Right atrium auricular region (tissue), 2 donors: ENCODE measurements around the gene KCNQ1. TPM values are rescaled to one million over a fixed set of nuclear protein-coding genes. Genes with fewer than 3 reads are reported as not detected.

ENCODE experiments used
- DNase-seq: peaks from one replicate; pipeline ENCODE4 v3.0.0-alpha.2; 2019; ENCODE audit warnings: low spot score
- H3K27ac ChIP-seq, 2 donors: fragments of 200-600 bp; sonication (generic); 1 replicate in 1 of 2; 2 replicates in 1 of 2; pipeline ENCODE4 v1.5.1; 2016 to 2019
- H3K27me3 ChIP-seq, 2 donors: fragments of 200-600 bp; sonication (generic); one replicate each; pipeline versions ENCODE4 v1.5.1 to v1.6.0; 2017 to 2019
- H3K36me3 ChIP-seq: fragments of 200-600 bp; sonication (generic); one replicate; pipeline ENCODE4 v1.5.1; 2016
- H3K4me1 ChIP-seq, 2 donors: fragments of 200-600 bp; sonication (generic); one replicate each; pipeline versions ENCODE4 v1.5.1 to v1.6.0; 2017 to 2019
- H3K4me3 ChIP-seq, 2 donors: fragments of 200-600 bp; sonication (generic); 1 replicate in 1 of 2; 2 replicates in 1 of 2; pipeline ENCODE4 v1.5.1; 2017 to 2019; ENCODE audit warnings: mild to moderate bottlenecking in 1 of 2, moderate library complexity in 1 of 2
- H3K9me3 ChIP-seq, 2 donors: fragments of 200-600 bp; sonication (generic); one replicate each; pipeline ENCODE4 v1.5.1; 2019
- CTCF ChIP-seq, 2 donors: fragments of 200-600 bp; sonication (generic); IDR thresholded peaks; one replicate each; pipeline ENCODE4 v1.5.1; 2019; ENCODE audit warnings: antibody characterized with exemption in 2 of 2
- total RNA-seq, 2 donors: library from RNA; depleted of rRNA; stranded (reverse); fragments of >200 nt; gene quantifications; one replicate each; pipeline ENCODE4 v1.1.0, GENCODE V29; 2016

The KCNQ1 gene
- total RNA-seq, 2 donors from 2014 or later: 12.7 to 25.1 TPM

DNA sequence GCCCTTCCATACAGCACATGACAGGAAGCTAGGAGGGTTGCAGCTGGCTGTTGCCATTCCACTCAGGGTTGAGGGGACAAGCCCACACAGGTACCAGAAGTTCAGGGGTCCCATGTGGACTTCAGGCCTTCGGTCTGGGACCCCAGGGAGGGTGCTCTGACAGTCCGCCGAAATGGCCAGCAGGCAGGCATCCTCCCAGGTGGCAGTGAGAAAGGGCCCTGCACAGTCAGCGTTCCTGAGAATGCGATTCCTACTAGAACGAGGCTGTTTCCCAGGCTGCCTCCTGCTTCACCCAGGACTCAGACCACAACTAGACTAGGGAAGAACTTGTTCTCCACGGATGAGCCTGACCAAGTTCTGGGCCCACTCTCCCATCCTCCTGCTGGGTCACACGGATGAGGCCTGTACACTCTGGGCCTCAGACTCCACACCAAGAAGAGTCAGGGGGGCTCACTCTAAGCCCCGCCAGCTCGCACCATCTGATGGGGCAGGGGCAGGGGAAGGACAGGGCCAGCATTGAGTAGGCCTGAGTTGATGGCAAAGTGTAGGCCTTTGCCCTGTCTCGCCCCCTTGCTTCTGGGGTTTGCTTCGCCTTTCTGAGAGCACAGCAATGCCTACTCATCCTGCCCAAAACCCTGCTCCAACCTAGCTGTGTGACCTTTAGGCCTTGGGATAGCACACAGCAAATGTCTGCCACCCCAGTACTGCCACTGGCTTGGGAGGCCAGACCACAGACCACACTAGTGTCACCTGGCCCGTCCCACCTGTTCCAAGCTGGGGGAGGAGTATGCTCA lies 241.0 kb downstream of the KCNQ1 start:
- DNase-seq: no peak
- H3K36me3 ChIP-seq: no peaks in the 10 kb centered on the region
- no peaks in the 10 kb centered on the region for H3K27me3 ChIP-seq
- no peaks in the 10 kb centered on the region for H3K9me3 ChIP-seq
- H3K27ac ChIP-seq: no peak overlapping the region
- H3K4me3 ChIP-seq: no peak overlapping the region
- TF ChIP-seq CTCF (IDR thresholded peaks at IDR 0.05): no peak
- H3K4me1 ChIP-seq: peaks cover 0 to 34% of the 10 kb centered on the region in 2 donors

- H3K27ac ChIP-seq: no peak overlapping the region
These were observed 241.8 kb downstream of the KCNQ1 start for GRCh38 chr11:2686360-2687222.

GRCh38 chr11:2687223-2687530 lies 242.4 kb downstream of the KCNQ1 start:
- Histone ChIP-seq H3K36me3 (no peaks in the 10 kb centered on the region), H3K9me3 (no peaks in the 10 kb centered on the region), H3K27ac (no peak overlapping the region), H3K4me1 (peaks cover 0 to 44% of the 10 kb centered on the region in 2 donors), H3K27me3 (no peaks in the 10 kb centered on the region), H3K4me3 (no peak overlapping the region)
- no peak for DNase-seq
- TF ChIP-seq CTCF (IDR thresholded peaks at IDR 0.05): no peak

More at GRCh38 chr11:2686360-2687222, 241.8 kb downstream of the KCNQ1 start:
- no peak for TF ChIP-seq CTCF (IDR thresholded peaks at IDR 0.05)
- H3K4me3 ChIP-seq: no peak overlapping the region
- no peaks in the 10 kb centered on the region for H3K9me3 ChIP-seq
- H3K36me3 ChIP-seq: no peaks in the 10 kb centered on the region
- DNase-seq: no peak
- peaks cover 0 to 41% of the 10 kb centered on the region in 2 donors for H3K4me1 ChIP-seq
- H3K27me3 ChIP-seq: no peaks in the 10 kb centered on the region

DNA sequence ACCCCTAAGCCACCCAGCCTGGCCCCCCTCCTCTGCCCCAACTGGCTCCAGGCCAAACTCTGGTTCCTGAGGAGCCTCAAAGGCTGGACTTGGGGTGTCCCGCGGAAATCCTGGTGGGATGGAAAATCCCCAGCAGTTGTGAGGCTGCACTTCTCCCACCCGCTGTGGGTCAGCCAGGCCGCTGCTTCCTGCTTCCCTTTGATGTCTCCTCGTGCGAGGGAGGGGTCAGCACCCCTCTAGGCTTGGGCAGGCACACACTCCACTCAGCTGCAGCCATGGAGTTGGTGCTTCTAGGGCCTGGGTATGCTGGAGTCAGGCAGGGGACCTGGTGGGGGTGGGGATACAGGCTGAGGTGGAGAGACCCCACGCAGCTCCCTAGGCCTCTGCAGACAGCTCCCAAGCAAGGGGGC lies 243.0 kb downstream of the KCNQ1 start:
- Histone ChIP-seq H3K36me3 (no peaks in the 10 kb centered on the region), H3K9me3 (no peaks in the 10 kb centered on the region), H3K27me3 (no peaks in the 10 kb centered on the region), H3K27ac (no peak overlapping the region), H3K4me3 (no peak overlapping the region), H3K4me1 (peaks cover 0 to 47% of the 10 kb centered on the region in 2 donors)
- TF ChIP-seq CTCF (IDR thresholded peaks at IDR 0.05): no peak
- DNase-seq: no peak

DNA sequence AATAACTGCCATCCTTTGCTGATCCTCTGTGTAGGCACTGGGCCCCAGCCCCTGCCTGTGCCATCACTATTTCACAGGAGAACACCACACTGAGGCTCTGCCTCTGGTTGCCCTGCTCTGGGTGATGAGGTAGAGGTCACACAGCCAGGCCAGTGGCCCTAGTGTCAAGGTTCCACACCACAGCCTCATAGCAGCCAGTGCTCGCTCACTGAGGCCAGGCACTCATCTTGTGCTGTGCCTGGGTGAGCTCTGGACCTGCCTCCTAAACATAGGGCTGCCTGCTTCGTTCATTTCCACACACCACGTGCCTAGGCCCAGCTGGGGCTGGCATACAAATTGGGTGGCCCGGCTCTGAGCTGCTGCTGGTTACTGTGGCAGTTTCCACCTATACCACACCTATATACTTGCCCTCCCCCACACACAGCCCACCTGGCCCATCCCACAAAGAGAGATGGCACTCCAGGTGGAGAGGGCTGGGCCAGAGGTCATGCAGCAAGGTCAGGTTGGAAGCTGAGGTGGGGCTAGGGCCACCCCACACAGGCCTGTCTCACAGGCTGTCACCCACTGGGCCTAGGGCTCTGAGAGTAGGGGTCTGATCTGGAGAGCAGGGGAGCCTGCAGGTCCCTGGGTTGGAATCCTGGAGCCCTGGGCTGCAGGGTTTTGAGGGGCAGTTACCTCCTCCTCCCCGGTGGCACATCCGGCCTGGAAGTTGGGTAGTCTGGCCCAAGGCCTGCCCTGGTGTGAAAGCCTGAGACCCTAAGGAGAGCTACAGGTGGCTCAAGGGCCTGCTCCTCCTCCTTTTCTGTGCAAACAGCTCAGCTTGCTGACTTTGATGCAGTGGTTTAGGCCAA lies 243.8 kb downstream of the KCNQ1 start:
- H3K27me3 ChIP-seq: no peaks in the 10 kb centered on the region
- H3K4me3 ChIP-seq: no peak overlapping the region
- H3K27ac ChIP-seq: no peak overlapping the region
- no peak for TF ChIP-seq CTCF (IDR thresholded peaks at IDR 0.05)
- DNase-seq: no peak
- peaks cover 0 to 55% of the 10 kb centered on the region in 2 donors for H3K4me1 ChIP-seq
- H3K36me3 ChIP-seq: no peaks in the 10 kb centered on the region
- H3K9me3 ChIP-seq: no peaks in the 10 kb centered on the region
